SK-N-SH (cell line): Measurements from ENCODE around the gene SPI1. TPM values are rescaled to one million over a fixed set of nuclear protein-coding genes. Genes with fewer than 3 reads are reported as not detected.
A peak's percentile ranks its signal among the peaks of the same experiment; 100 is the strongest.

Experiments
- CTCF ChIA-PET: fragments of 300-600, 350-600 bp; formaldehyde crosslinking; extraction: SDS; loops from one replicate; lab custom pipeline; 2021; lab: Yijun Ruan, JAX
- POLR2A ChIA-PET: fragments of 350-600 bp; sonication (Branson Sonifier 250); formaldehyde crosslinking; extraction: SDS; loops from one replicate; lab custom pipeline; 2020; ENCODE audit warnings: antibody characterized with exemption, inconsistent platforms; lab: Yijun Ruan, JAX
- DNase-seq: peaks from one replicate; pipeline ENCODE4 v3.0.0; 2012
- H2AFZ ChIP-seq: fragments of 200-600 bp; sonication (generic); 2 replicates; pipeline ENCODE4 v1.8.1; 2016; ENCODE audit warnings: antibody characterized with exemption, mild to moderate bottlenecking, low read depth
- H3F3A ChIP-seq: fragments of 200-600 bp; sonication (generic); replicated peaks from 2 replicates; pipeline ENCODE3; 2016; ENCODE audit warnings: antibody characterized with exemption, mild to moderate bottlenecking; ENCODE audit not compliant: insufficient read depth
- H3K27ac ChIP-seq, 2 experiments: fragments of 200-500 bp in 1 of 2; fragments of 200-600 bp in 1 of 2; sonication (Bioruptor generic) in 1 of 2; sonication (generic), shearing (Covaris generic) in 1 of 2; 2 replicates each; pipeline versions ENCODE4 v1.5.1 to v1.6.1; 2014 to 2016; ENCODE audit warnings: low read depth in 2 of 2, inconsistent platforms in 1 of 2, low read length in 1 of 2, mild to moderate bottlenecking in 1 of 2, mixed read lengths in 1 of 2
- H3K27me3 ChIP-seq: fragments of 200-600 bp; sonication (generic), shearing (Covaris generic); 2 replicates; pipeline ENCODE4 v1.6.1; 2016; ENCODE audit warnings: mixed run types; ENCODE audit not compliant: insufficient read depth
- H3K36me3 ChIP-seq, 2 experiments: fragments of 200-500 bp in 1 of 2; fragments of 200-600 bp in 1 of 2; sonication (Bioruptor generic) in 1 of 2; sonication (generic) in 1 of 2; replicated peaks in 1 of 2; 2 replicates each; pipeline versions ENCODE3 to v1.5.1; 2014 to 2016; ENCODE audit warnings: low read length in 1 of 2, mild to moderate bottlenecking in 1 of 2; ENCODE audit not compliant: insufficient read depth in 2 of 2, control insufficient read depth in 1 of 2
- H3K4me1 ChIP-seq, 2 experiments: fragments of 200-500 bp in 1 of 2; fragments of 200-600 bp in 1 of 2; sonication (Bioruptor generic) in 1 of 2; sonication (generic), shearing (Covaris generic) in 1 of 2; 2 replicates each; pipeline versions ENCODE4 v1.5.1 to v1.6.1; 2014 to 2016; ENCODE audit warnings: low read depth in 1 of 2, low read length in 1 of 2, mixed run types in 1 of 2; ENCODE audit not compliant: insufficient read depth in 2 of 2, control insufficient read depth in 1 of 2
- H3K4me2 ChIP-seq: fragments of 200-600 bp; sonication (generic), shearing (Covaris generic); 2 replicates; pipeline ENCODE4 v1.6.1; 2017; ENCODE audit warnings: mixed run types
- H3K4me3 ChIP-seq, 2 experiments: fragments of 200-500 bp in 1 of 2; fragments of 200-600 bp in 1 of 2; sonication (Bioruptor generic) in 1 of 2; sonication (generic), shearing (Covaris generic) in 1 of 2; 2 replicates each; pipeline versions ENCODE4 v1.5.1 to v1.8.1; 2014 to 2016; ENCODE audit warnings: low read depth in 2 of 2, inconsistent platforms in 1 of 2, low read length in 1 of 2, mild to moderate bottlenecking in 1 of 2, mixed read lengths in 1 of 2, moderate library complexity in 1 of 2
- H3K79me2 ChIP-seq: fragments of 200-600 bp; sonication (generic); 2 replicates; pipeline ENCODE4 v1.8.1; 2017; ENCODE audit warnings: mild to moderate bottlenecking; ENCODE audit not compliant: insufficient read depth
- H3K9ac ChIP-seq: fragments of 200-600 bp; sonication (generic); 2 replicates; pipeline ENCODE4 v1.6.1; 2017; ENCODE audit warnings: mixed run types
- H3K9me2 ChIP-seq: fragments of 200-600 bp; sonication (generic); 2 replicates; pipeline ENCODE4 v1.6.1; 2017; ENCODE audit warnings: mixed run types
- H3K9me3 ChIP-seq: fragments of 200-600 bp; sonication (generic); 2 replicates; pipeline ENCODE4 v1.6.1; 2017; ENCODE audit warnings: mixed run types, mild to moderate bottlenecking, moderate library complexity
- H4K20me1 ChIP-seq: fragments of 200-600 bp; sonication (generic); 2 replicates; pipeline ENCODE4 v1.6.1; 2017; ENCODE audit warnings: mild to moderate bottlenecking, mixed run types; ENCODE audit not compliant: insufficient read depth
- ELF1 ChIP-seq: IDR thresholded peaks from 2 replicates; pipeline ENCODE4 v1.4.0; 2012
- EP300 ChIP-seq, 2 experiments: IDR thresholded peaks; 2 replicates each; pipeline versions ENCODE4 v1.4.0 to v1.6.1; 2012; ENCODE audit warnings: borderline replicate concordance in 1 of 2, low read depth in 1 of 2, low read length in 1 of 2
- EZH2phosphoT487 ChIP-seq: fragments of 200-600 bp; sonication (generic); IDR thresholded peaks from 2 replicates; pipeline ENCODE4 v1.6.1; 2017; ENCODE audit warnings: low read depth, mixed run types, mild to moderate bottlenecking, antibody characterized with exemption, moderate library complexity, borderline replicate concordance
- FOSL2 ChIP-seq: IDR thresholded peaks from 2 replicates; pipeline ENCODE4 v1.4.0; 2012; ENCODE audit warnings: low read depth, mild to moderate bottlenecking, moderate library complexity, borderline replicate concordance
- GABPA ChIP-seq: IDR thresholded peaks from 2 replicates; pipeline ENCODE4 v1.4.0; 2012; ENCODE audit warnings: low read depth, mild to moderate bottlenecking
- GATA2 ChIP-seq: sonication (generic); formaldehyde crosslinking; IDR thresholded peaks from 2 replicates; pipeline ENCODE4 v1.5.0; 2020; ENCODE audit warnings: mild to moderate bottlenecking, missing genetic modification reagents
- MEF2A ChIP-seq: IDR thresholded peaks from 2 replicates; pipeline ENCODE4 v1.4.0; 2012; ENCODE audit warnings: low read depth, borderline replicate concordance
- MXI1 ChIP-seq: IDR thresholded peaks from 2 replicates; pipeline ENCODE4 v1.6.1; 2012; ENCODE audit warnings: mild to moderate bottlenecking, low read depth, low read length, improper control_type of control experiment
- NFIC ChIP-seq: IDR thresholded peaks from 2 replicates; pipeline ENCODE4 v1.4.0; 2012; ENCODE audit warnings: borderline replicate concordance
- NRF1 ChIP-seq: IDR thresholded peaks from 2 replicates; pipeline ENCODE4 v1.6.1; 2012; ENCODE audit warnings: low read depth, mild to moderate bottlenecking, low read length
- RFX5 ChIP-seq: IDR thresholded peaks from 2 replicates; pipeline ENCODE4 v1.6.1; 2012; ENCODE audit warnings: mild to moderate bottlenecking, improper control_type of control experiment, low read length
- RXRA ChIP-seq: IDR thresholded peaks from 2 replicates; pipeline ENCODE4 v1.4.0; 2012; ENCODE audit warnings: low read depth, mild to moderate bottlenecking, borderline replicate concordance
- SIN3A ChIP-seq: IDR thresholded peaks from 2 replicates; pipeline ENCODE4 v1.6.1; 2012; ENCODE audit warnings: low read depth, mild to moderate bottlenecking, low read length, moderate library complexity, borderline replicate concordance
- SMC3 ChIP-seq: IDR thresholded peaks from 2 replicates; pipeline ENCODE4 v1.6.1; 2012; ENCODE audit warnings: low read depth, low read length, improper control_type of control experiment
- TAF1 ChIP-seq: IDR thresholded peaks from 2 replicates; pipeline ENCODE4 v1.6.1; 2012; ENCODE audit warnings: low read depth, mild to moderate bottlenecking, low read length, moderate library complexity, borderline replicate concordance
- TCF12 ChIP-seq: IDR thresholded peaks from 2 replicates; pipeline ENCODE4 v1.4.0; 2012
- TEAD4 ChIP-seq: IDR thresholded peaks from 2 replicates; pipeline ENCODE4 v1.4.0; 2012; ENCODE audit warnings: mild to moderate bottlenecking, borderline replicate concordance; ENCODE audit not compliant: insufficient read depth
- WGBS: methylation state at CpG from one replicate; pipeline ENCODE4 v1.1.6; 2017; ENCODE audit warnings: low lambda C conversion rate; 5-methylcytosine and 5-hydroxymethylcytosine counted together
- polyA plus RNA-seq, 3 experiments: library from polyadenylated mRNA; depleted of rRNA; stranded (reverse); fragments of >200 nt; gene quantifications; 2 replicates each; pipeline ENCODE4 v1.2.3, GENCODE V29; 2012
- TF ChIP-seq, protein P1 (sequence below): IDR thresholded peaks from 2 replicates; pipeline ENCODE4 v1.6.1; 2012; ENCODE audit warnings: mild to moderate bottlenecking, low read depth, low read length, moderate library complexity
- TF ChIP-seq, protein P2 (sequence below): IDR thresholded peaks from 2 replicates; pipeline ENCODE4 v1.4.0; 2012; ENCODE audit warnings: low read depth, borderline replicate concordance
- TF ChIP-seq, protein P3 (sequence below): fragments of 150-350 bp; IDR thresholded peaks from 2 replicates; pipeline ENCODE4 v1.6.1; 2016; ENCODE audit warnings: mild to moderate bottlenecking, low read depth, low read length
- TF ChIP-seq, protein P4 (sequence below): IDR thresholded peaks from 2 replicates; pipeline ENCODE4 v1.4.0; 2012; ENCODE audit warnings: low read depth, borderline replicate concordance
- TF ChIP-seq, protein P5 (sequence below): IDR thresholded peaks from 2 replicates; pipeline ENCODE4 v1.4.0; 2012; ENCODE audit warnings: low read depth

Gene SPI1
- polyA plus RNA-seq, 1 of the 3 experiments (the other 2 are of a cell fraction): not detected

DNA sequence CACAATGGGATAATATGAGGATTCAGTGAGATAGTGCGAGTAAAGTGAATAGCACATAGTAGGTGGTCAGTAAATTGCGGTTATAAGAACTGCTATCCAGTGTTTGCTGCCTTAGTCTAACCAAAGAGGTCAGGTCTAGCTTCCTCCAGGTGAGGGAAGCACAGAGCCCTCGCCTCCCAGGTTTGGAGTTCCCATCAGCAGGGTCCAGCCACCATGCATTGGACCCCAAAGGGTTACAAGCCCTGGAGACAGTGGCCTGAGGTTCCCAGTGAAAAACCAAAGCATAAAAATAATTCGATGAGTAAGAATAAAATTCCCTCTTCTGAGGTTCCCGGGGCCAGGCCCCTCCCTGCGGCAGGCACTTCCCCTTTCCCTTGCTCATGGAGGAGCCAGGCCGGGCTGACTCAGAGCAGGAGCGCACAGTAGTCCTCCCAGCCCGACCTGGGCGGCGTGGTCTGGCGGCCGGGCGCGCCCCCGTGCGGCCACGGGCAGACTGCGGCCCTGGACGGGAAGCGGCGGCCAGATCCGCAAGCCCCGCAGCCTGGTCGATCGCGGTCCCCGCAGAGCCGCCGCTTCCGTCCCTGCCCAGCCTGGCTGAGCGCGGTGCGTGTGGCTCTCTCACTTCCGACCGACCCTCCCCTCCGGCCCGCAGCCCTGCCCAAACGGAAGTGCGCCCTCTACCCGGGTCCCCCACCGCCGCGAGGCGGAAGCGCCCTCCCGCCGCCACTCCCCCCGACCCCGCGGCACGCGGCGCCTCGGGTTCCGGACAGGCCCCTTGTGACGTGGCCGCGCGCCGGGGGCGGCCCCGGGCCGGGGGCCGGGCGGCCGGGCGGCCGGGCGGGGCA, 29.6 kb upstream of the SPI1 start, which contains the start of gene SLC39A13:
Gene SLC39A13, plus strand, starts transcription at position 845 of the 845 bp plus-strand sequence. CDS start 1,505 bp downstream, outside the sequence.
- CTCF ChIA-PET: interaction anchor here (0.6 to 20.7 kb wide), 13 partner anchors 8 to 229 kb away, joined by 3 to 239 read pairs (median 4); partner anchors contain the start of genes PSMC3 and SPI1
- peak within 1 kb of the TSS; percentile 44 for H2AFZ ChIP-seq
- H3K27ac ChIP-seq: peak within 1 kb of the TSS; percentile 95 to 97
- 15% methylated on average over 16 of the region's 70 CpGs for WGBS
- H3K4me1 ChIP-seq: peaks cover 21 to 40% of the 10 kb centered on the region in 2 experiments; a peak in 2 of 4 replicates
- DNase-seq: peak; percentile 99
- H3K4me3 ChIP-seq: peak within 1 kb of the TSS; percentile 64 to 99
- H3K36me3 ChIP-seq: peaks cover 17 to 19% of the 10 kb centered on the region in 2 experiments
- H3K79me2 ChIP-seq: peaks cover 41% of the 10 kb centered on the region
- peaks cover 10% of the 10 kb centered on the region for H3F3A ChIP-seq
- no peaks in the 10 kb centered on the region for H3K27me3 ChIP-seq
- no peaks in the 10 kb centered on the region for H3K9me2 ChIP-seq
- H3K9me3 ChIP-seq: no peaks in the 10 kb centered on the region
- POLR2A ChIA-PET: no interaction called here
- peak within 1 kb of the TSS; percentile 100 for H3K4me2 ChIP-seq
- H4K20me1 ChIP-seq: 0 out of 2 replicates have a peak, but pooled peaks cover 3% of the 10 kb centered on the region
- peak within 1 kb of the TSS; percentile 100 for H3K9ac ChIP-seq
- TF ChIP-seq GATA2 (CRISPR knock-in tag) (no peak), SIN3A (peak; percentile 92; the same call in 1 of the 2 replicates), NFIC (no peak; the same call in 1 of the 2 replicates), ELF1 (peak; percentile 64), EP300 (IDR thresholded peaks at IDR 0.05; ENCODE audit: borderline replicate concordance in 1 of 2, low read depth in 1 of 2, low read length in 1 of 2) (peak; percentile 44 to 48; a peak in 2 of 4 replicates), EZH2phosphoT487 (no peak), RFX5 (peak; percentile 55), FOSL2 (no peak; the same call in 1 of the 2 replicates), TCF12 (peak; percentile 36; the same call in 1 of the 2 replicates), TEAD4 (no peak; the same call in 1 of the 2 replicates), NRF1 (no peak), MEF2A (no peak; the same call in 1 of the 2 replicates), SMC3 (peak; percentile 49), GABPA (peak; percentile 92), MXI1 (peak; percentile 83), RXRA (no peak; the same call in 1 of the 2 replicates), TAF1 (peak; percentile 78)
- TF ChIP-seq, protein P1, sequence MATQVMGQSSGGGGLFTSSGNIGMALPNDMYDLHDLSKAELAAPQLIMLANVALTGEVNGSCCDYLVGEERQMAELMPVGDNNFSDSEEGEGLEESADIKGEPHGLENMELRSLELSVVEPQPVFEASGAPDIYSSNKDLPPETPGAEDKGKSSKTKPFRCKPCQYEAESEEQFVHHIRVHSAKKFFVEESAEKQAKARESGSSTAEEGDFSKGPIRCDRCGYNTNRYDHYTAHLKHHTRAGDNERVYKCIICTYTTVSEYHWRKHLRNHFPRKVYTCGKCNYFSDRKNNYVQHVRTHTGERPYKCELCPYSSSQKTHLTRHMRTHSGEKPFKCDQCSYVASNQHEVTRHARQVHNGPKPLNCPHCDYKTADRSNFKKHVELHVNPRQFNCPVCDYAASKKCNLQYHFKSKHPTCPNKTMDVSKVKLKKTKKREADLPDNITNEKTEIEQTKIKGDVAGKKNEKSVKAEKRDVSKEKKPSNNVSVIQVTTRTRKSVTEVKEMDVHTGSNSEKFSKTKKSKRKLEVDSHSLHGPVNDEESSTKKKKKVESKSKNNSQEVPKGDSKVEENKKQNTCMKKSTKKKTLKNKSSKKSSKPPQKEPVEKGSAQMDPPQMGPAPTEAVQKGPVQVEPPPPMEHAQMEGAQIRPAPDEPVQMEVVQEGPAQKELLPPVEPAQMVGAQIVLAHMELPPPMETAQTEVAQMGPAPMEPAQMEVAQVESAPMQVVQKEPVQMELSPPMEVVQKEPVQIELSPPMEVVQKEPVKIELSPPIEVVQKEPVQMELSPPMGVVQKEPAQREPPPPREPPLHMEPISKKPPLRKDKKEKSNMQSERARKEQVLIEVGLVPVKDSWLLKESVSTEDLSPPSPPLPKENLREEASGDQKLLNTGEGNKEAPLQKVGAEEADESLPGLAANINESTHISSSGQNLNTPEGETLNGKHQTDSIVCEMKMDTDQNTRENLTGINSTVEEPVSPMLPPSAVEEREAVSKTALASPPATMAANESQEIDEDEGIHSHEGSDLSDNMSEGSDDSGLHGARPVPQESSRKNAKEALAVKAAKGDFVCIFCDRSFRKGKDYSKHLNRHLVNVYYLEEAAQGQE: 0 out of 2 replicates have a peak, but pooled peaks have one; percentile 54
- TF ChIP-seq, protein P2, sequence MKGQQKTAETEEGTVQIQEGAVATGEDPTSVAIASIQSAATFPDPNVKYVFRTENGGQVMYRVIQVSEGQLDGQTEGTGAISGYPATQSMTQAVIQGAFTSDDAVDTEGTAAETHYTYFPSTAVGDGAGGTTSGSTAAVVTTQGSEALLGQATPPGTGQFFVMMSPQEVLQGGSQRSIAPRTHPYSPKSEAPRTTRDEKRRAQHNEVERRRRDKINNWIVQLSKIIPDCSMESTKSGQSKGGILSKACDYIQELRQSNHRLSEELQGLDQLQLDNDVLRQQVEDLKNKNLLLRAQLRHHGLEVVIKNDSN: peak; percentile 50; the same call in 1 of the 2 replicates
- TF ChIP-seq, protein P3, sequence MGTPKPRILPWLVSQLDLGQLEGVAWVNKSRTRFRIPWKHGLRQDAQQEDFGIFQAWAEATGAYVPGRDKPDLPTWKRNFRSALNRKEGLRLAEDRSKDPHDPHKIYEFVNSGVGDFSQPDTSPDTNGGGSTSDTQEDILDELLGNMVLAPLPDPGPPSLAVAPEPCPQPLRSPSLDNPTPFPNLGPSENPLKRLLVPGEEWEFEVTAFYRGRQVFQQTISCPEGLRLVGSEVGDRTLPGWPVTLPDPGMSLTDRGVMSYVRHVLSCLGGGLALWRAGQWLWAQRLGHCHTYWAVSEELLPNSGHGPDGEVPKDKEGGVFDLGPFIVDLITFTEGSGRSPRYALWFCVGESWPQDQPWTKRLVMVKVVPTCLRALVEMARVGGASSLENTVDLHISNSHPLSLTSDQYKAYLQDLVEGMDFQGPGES: 0 out of 2 replicates have a peak, but pooled peaks have one; percentile 33
- TF ChIP-seq, protein P4, sequence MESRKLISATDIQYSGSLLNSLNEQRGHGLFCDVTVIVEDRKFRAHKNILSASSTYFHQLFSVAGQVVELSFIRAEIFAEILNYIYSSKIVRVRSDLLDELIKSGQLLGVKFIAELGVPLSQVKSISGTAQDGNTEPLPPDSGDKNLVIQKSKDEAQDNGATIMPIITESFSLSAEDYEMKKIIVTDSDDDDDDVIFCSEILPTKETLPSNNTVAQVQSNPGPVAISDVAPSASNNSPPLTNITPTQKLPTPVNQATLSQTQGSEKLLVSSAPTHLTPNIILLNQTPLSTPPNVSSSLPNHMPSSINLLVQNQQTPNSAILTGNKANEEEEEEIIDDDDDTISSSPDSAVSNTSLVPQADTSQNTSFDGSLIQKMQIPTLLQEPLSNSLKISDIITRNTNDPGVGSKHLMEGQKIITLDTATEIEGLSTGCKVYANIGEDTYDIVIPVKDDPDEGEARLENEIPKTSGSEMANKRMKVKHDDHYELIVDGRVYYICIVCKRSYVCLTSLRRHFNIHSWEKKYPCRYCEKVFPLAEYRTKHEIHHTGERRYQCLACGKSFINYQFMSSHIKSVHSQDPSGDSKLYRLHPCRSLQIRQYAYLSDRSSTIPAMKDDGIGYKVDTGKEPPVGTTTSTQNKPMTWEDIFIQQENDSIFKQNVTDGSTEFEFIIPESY: no peak
- TF ChIP-seq, protein P5, sequence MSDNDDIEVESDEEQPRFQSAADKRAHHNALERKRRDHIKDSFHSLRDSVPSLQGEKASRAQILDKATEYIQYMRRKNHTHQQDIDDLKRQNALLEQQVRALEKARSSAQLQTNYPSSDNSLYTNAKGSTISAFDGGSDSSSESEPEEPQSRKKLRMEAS: peak; percentile 75; the same call in 1 of the 2 replicates
